NCI-H446 (cell line): ENCODE measurements around the gene GPSM1.
A peak's percentile ranks its signal among the peaks of the same experiment; 100 is the strongest.
"Not testable (repeated sequence)": the region's sequence is repeated elsewhere in the genome, so short reads cannot be mapped to it uniquely, and the experiment has no call there.

ENCODE experiments used
- DNase-seq, 2 experiments: peaks; one replicate each; lab custom pipeline; 2025; lab: John Stamatoyannopoulos, UW

Gene GPSM1

DNA sequence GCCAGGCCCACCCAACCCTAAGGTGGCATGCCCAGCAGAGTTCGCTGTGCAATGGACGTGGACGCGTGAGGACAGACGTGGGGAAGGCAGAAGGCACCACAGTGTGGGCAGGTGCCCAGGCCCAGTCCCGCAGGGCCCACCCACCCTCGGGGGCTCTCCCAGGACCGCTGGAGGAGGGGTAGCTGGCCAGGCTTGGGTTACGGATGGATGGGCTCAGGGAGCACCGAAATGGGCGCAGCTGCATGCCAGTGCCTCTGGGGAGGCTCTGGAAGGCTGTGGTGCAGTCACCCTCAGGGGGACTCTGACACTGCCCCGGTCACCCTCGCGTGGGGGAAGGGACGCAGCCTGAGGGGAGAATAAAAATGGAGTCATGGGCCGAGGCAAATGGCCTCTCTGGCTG lies 9.6 kb upstream of the GPSM1 start:
- no peak for DNase-seq

DNA sequence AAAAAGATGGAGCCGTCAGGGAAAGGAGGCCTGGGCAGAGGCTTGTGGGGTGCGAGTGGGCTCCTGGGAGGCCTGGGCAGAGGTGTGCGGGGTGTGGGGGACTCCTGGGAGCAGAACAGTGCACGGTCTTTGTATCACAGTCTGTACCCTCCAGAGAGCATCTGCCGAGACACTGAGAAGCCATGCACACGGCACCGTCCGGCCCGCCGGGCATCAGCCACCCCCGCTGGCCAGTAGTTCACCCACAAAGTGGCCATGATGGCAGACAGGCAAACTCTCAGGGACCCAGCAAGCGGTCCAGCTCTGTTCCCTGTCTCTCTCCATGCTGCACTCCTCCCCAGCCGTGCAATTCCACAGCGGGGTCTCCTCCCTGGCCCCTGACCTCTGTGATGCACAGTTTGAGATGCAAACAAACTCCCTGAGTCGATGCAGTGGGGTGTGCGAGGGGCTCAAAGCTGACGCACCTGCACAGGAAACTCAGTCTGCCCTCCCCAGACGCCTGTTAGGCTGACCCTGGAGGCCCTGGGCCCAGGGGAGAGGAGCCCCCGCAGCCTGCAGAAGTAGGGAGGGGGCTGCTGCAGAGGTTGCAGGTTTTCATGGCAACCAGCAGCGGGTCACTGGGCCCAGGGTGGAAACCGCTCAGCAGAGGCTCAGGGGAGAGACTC lies 9.1 kb upstream of the GPSM1 start:
- DNase-seq: no peak

DNA sequence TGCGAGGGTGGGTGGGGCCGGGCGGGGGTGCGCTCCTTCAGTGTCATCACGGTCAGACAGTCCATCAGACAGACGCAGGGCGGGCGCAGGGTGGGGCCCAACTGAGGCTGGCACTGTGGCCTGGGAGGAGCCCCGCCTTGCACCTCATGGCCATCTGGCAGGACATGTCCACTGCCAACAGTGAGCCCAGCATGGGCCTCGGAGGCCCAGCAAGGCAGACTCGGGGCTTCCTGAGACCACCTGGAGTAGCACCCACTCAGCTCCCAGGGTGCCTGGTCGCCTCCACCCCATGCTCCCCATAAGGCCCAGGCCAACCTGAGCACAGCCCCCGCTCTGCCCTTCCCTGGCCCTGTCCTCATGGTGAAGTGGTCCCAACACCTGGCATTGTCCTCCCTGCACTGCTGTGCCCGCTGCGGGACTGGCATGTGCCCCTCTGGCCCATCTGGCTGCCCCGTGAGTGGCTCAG lies 8.5 kb upstream of the GPSM1 start:
- no peak for DNase-seq

DNA sequence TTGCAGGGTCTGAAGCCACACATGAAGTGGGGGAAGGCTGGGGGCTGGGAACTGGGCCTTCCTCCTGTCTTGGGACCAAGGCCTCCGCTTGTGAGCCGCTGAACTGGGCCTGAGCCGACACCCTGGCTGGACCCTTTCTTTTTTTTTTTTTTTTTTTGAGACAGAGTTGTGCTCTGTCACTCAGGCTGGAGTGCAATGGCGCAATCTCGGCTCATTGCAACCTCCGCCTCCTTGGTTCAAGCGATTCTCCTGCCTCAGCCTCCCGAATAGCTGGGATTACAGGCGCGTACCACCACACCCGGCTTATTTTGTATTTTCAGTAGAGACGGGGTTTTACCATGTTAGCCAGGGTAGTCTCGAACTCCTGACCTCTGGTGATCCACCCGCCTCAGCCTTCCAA lies 8.1 kb upstream of the GPSM1 start:
- not testable (repeated sequence) for DNase-seq

DNA sequence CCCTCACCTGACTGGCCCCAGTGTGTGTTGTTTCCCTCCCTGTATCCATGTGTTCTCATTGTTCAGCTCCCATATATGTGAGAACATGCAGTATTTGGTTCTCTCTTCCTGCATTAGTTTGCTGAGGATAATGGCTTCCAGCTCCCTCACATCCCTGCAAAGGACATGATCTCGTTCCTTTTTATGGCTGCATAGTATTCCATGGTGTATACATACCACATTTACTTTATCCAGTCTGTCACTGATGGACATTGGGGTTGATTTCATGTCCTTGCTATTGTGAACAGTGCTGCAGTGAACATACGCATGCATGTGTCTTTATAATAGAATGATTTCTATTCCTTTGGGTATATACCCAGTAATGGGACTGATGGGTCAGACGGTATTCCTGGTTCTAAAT lies 7.4 kb upstream of the GPSM1 start:
- not testable (repeated sequence) for DNase-seq

DNA sequence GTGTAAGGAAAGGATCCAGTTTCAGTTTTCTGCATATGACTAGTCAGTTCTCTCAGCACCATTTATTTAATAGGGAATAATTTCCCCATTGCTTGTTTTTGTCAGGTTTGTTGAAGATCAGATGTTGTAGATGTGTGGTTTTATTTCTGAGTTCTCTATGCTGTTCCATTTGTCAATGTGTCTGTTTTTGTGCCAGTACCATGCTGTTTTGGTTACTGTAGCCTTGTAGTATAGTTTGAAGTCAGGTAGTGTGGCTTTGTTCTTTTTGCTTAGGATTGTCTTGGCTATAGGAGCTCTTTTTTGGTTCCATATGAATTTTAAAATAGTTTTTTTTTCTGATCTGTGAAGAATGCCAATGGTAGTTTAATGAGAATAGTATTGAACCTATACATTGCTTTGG lies 6.4 kb upstream of the GPSM1 start:
- not testable (repeated sequence) for DNase-seq

DNA sequence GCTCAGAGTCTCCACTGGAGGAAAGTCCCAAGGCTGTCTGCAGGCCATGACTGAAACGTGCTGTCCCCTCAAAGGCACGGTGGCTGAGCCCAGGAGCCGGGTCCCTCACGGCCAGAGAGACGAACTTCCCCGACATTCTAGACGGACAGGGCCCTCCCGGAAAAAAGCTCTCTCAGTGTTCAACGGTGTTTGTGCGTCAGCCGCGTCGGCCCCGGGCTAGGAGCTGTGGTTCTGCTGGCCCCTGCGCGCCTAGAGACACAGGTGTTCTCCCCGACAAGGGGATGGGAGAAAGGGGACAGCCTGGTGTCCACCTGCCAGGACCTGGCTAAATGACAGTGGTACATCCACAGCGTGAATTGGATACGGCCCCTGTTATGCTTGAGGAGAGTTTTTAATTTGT lies 5.8 kb upstream of the GPSM1 start:
- no peak for DNase-seq

DNA sequence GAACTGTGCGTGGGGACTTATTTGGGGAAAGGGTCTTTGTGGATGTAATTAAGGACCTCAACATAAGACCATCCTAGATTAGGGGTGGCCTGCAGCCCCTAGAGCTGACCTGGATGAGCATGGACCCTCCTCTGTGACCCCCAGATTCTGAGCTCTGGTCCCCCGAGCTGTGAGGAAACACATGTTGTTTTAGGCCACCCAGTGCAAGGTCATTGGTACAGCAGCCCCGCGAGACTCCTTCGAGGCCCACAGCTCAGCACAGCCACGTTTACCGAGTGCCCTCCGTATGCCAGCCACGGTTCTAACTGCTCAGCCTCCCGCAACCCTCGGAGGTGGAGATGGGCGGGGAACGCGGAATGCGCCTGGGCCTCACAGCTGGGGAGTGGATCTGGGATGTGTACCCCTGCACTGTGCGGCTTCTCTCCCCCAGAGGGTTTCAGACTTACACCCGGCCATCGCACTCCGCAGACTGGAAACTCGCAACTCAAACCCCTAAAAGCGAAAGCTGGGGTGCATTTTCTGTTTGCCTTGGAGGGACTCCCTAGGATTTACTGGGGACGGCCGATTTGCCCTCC lies 4.5 kb upstream of the GPSM1 start:
- no peak for DNase-seq

DNA sequence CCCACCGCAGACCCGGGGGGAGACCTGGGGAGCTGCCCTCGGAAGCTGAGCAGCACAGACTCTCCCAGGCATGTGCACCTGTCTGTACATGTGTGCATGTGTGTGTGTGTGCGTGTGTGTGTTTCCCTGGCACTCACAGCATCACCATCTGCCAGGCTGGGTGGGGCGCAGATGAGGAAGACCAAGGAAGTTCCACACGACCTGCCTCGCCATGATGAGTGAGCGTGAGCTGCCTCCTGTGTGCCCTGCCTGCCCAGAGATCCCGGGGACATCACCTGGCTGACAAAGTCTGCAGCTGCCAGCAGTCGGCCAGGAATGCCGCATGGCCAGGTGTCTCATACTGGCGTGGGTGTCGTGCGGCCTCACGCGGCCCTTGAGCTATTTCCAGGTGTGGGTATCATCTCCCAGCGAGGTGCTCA lies 4.0 kb upstream of the GPSM1 start:
- no peak for DNase-seq

DNA sequence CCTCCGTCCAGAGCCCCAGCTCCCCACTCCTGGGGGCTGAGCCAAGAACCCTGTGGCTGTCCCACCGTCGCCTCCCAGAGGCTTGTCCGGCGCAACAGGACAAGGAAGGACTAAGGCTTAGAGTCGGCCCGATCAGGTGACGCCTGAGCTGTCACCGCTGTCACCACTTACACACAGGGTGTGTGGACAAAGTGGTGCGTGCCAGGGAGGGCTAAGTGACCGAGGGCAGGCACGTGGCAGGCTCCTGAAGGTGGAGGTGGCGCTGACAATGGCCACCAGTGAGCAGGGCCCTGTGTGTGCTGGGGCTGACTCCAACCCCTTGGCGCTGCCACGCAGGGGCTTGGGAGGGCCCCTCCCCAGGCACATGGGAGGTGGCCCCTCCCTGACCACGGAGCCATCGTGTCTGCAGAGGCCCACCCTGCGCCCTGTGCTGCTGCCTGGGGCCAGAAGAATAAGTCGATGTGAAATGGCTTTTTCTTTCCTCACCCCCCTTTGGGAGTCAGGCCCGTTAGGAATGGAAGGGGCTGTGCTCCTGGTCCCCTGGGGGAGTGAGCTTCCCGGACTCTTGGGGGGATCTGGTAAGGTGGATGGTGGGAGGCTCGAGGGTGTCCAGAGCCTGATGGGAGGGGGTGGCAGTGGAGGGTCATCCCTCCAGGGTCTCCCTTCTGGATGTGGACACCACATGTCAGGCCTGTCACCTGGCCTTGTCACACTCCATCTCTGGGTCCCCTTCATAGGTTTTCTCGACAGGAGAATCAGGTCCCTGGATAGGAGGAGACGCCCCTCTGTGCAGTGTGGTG lies 2.6 kb upstream of the GPSM1 start:
- DNase-seq: no peak

DNA sequence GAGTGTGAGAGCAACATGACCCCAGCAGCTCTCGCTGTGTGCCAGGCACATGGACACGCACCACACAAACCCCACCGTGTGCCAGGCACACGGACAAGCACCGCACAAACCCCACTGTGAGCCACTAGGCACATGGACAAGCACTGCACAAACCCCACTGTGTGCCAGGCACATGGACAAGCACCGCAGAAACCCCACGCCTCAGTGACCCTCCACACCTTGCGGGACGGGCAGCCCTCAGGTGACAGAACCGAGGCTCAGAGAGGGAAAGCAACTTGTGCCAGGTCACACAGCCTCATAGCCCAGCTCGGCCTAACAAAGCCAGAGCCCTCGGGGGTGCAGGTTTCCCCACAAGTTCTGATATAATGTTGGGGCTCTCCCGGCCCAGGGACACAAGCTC lies 2.0 kb upstream of the GPSM1 start:
- no peak for DNase-seq

DNA sequence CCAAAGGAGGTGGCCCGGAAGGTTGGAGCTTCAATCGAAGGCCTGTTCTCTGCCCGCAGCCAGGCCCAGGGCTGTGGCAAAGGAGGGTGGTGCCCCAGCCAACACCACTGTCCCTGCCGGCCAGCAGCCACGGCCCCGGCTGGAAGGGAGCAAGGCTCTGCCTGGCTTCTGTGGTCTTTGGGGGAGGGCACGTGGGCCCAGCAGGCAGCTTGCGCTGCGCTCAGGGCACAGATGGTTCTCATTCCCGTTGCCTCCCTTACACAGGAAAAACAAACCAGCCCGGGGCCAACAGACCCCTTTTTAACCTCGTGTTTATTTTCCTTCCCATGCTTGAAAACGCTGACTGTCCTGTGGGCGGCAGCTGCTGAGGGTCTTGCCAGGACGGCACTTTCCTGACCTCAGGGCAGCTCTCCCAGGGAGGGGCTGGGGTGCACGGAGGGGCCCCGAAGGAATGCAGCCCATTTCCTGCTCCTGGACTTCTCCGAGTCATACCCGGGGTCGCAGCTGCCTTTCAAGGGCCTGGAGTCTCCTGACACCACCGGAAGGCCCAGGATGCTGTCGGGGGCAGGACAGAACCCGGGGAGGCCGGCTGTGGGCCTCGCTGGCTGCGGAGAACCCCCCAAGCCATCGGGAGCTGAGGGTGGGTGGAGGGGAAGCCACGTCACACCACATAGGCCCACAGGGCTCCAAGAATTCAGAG lies 1.1 kb upstream of the GPSM1 start:
- peak in 1 of 2 experiments; percentile 52 for DNase-seq

DNA sequence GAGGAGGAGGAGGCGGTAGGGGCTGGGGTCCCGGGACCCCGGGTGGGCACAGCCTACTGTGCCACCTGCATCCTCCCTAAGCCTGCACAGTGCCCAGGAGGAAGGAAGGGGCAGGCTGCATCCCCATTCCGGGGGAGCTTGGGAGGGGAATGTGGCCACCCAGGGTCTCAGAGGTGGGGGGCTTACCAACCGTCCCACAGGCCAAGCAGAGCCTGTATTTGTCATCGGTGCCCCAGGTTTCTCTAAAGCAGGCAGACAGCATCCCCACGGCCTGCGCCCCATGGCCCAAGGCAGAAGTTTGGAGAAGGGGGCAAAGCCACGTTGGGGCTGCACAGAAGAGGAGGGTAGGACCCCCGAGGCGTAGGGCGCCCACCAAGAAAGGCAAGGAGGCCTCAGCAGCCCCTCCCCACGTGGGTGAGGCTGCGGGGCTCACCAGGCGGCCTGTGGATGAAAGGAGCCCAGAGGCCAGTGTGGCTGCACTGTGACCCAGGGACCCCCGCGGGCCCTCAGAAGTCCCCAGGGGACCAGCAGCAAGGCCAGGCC lies 507 bp upstream of the GPSM1 start:
- DNase-seq: no peak

DNA sequence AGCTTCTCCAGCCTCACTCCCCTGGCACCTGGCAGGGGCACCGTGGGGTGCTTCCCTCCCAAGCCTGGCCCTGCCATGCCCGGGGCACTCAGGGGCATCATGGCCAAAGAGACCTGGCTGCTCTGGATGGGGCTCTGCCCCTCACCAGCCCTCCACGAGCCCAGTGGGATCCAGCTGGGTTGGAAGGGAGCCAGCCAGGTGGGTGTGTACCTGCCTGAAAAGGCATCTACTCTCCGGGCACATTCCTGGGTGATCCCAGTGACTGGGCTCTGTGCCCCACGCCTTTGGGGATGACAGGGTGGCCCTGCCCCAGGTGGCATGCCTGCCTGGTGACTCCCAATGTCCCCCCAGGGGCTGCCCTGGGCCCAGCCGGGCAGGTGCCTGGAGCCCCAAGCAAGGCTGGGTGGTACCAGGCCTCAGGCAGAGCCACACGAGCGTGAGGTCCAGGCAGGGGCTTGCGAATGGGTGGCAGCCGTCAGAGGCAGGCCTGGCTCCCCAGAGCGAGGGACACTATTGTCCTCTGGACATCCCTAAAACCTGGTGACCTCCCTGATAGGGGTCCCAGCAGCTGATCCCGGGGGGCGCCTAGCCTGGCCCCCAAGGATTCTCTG lies 777 bp downstream of the GPSM1 start:
- no peak for DNase-seq

DNA sequence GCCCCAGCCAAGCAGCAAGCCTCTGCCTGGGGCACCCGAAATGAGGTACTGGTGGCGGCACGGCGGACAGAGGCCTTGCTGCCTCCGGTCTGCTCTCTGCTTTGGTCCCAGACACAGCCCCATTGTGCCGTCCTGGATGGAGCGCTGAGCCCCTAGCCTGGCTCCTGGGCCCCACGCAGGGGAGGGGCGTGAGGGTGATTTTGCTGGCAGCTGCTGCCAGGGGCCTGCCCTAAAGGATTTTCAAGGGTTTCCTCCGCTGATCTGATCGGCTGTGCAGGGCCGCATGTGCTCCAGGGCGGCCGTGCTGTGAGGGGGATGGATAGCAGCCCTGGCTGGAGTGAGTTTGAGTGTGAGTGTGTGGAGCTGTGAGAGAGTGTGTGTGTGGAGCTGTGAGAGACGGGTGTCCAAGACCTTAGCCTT lies 1.3 kb downstream of the GPSM1 start:
- DNase-seq: no peak

DNA sequence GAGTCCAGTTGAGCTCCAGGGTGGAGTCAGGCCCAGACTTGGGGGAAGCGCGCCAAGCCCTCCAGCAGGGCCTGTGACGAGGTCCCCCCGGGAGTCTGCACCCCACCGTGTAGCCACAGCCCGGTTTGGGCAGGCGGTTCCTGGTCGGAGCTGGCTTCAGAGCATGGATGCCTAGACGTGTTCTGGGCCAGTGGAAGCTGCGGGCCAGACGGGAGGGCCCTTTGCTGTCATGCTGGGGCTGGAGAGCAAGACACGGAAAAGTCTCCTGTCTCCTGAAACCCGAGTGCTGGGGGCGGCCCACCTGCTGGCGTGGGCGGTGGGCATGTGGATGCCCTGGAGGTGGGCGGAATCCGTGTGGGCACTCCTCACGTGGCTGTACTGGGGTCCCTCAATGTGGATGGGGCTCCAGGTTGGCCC lies 1.9 kb downstream of the GPSM1 start:
- DNase-seq: no peak

DNA sequence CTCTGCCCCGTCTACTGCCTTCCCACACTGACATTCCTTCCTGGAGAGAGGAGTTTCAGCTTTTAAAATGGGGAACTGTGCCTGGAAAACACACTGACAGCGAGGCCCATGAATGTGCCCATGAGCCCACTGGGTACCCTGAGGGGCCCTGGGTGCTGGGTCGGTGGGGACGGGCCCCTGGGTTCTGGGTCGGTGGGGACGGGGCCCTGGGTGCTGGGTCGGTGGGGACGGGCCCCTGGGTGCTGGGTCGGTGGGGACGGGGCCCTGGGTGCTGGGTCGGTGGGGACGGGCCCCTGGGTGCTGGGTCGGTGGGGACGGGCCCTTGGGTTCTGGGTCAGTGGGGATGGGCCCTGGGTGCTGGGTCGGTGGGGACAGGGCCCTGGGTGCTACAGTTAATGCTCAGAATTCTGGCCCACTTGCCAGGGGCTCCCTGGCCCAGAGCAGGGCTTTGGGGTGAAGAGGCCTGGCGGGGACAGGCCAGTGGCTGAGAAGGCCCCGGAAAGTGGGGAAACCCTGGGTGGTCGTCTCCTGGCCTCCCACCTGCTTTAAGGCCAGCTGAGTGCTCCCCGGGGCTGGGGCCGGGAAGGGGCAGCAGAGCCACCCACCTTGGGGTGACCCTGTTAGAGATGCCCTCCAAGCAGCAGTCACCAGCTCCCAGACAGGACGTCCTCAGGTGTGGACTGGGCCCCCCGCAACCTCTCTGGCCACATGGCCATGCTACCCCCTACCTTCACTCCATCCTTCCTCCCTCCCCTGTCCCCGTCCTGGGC lies 2.5 kb downstream of the GPSM1 start:
- DNase-seq: no peak

DNA sequence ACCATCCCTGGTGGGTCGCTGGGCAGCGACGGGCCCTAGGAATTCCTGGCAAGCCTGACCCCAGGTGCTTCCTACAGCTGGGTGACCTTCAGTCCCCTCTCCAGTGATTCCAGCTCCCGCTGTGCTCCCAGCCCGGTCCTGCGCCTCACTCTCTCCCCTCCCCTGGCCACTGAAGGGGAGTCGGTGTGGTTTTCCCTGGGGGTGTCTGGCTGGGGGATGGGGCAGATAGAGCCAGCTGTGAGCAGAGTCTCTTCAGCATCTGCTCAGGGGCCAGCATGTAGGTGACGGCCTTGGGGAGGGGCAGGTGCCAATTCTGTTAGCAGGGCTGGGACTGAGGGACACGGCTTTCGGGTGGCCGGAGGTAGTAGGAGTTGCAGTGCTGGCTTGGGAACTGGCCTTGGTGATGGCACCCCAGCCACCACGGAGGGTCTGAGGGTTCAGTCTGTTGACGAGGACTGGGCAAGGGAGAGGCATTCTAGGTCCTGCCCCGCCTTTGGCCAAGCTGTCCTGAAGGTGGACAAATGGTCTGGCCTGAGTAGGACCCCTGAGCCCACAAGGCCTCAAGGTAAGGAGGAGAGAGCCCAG lies 3.2 kb downstream of the GPSM1 start:
- DNase-seq: no peak

DNA sequence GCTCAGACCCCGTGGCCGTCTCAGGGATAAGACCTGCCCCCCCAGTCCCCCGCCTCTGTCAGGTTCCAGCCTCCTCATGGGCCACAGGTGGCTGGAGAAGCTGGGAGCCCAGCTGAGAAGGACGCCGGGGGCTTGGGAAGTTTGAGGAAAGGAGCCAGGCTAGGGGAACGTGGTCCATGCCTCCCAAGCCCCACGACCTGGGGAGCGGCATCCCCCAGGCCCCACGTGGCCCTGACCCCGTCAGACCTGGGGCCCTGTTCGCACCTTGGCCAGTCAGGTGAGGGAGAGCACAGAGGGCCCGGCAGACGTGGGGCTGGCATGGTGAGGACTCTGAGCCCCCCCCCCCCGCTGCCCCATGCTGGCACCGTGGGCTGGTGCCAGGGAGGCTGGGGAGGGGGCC lies 3.7 kb downstream of the GPSM1 start:
- no peak for DNase-seq
